Epithelial cell of esophagus (primary cell): ENCODE measurements around the gene SESTD1.
"Not testable (repeated sequence)": the region's sequence is repeated elsewhere in the genome, so short reads cannot be mapped to it uniquely, and the experiment has no call there.

Experiments used
- DNase-seq: peaks from one replicate; pipeline ENCODE4 v3.0.0; 2010; ENCODE audit warnings: low read depth
- H3K4me3 ChIP-seq: 2 replicates; pipeline ENCODE4 v1.5.1; 2011; ENCODE audit warnings: mild to moderate bottlenecking, low read length, control low read depth
- CTCF ChIP-seq: IDR thresholded peaks from 2 replicates; pipeline ENCODE4 v1.5.1; 2011; ENCODE audit warnings: low read depth, mild to moderate bottlenecking, low read length, control low read depth, inconsistent platforms; ENCODE audit not compliant: insufficient read depth; ENCODE audit errors: missing control alignments

The SESTD1 gene

GRCh38 chr2:179071810-179072355 is 192.7 kb downstream of the SESTD1 start:
- no peak for DNase-seq

GRCh38 chr2:179070895-179071294 is 193.7 kb downstream of the SESTD1 start:
- no peak for TF ChIP-seq CTCF
- H3K4me3 ChIP-seq: no peak overlapping the region
- no peak for DNase-seq

More at GRCh38 chr2:179071810-179072355, 192.7 kb downstream of the SESTD1 start:
- no peak for TF ChIP-seq CTCF
- H3K4me3 ChIP-seq: no peak overlapping the region

GRCh38 chr2:179069685-179070084 is 194.9 kb downstream of the SESTD1 start:
- DNase-seq: no peak
- no peak overlapping the region for H3K4me3 ChIP-seq
- no peak for TF ChIP-seq CTCF

- DNase-seq: no peak
- H3K4me3 ChIP-seq: no peak overlapping the region
- no peak for TF ChIP-seq CTCF
These were observed 195.5 kb downstream of the SESTD1 start for GRCh38 chr2:179068991-179069643.

- TF ChIP-seq CTCF: no peak
- no peak overlapping the region for H3K4me3 ChIP-seq
- DNase-seq: no peak
These were observed 205.5 kb downstream of the SESTD1 start for GRCh38 chr2:179059026-179059700.

GRCh38 chr2:179057737-179058136 is 206.9 kb downstream of the SESTD1 start:
- no peak for TF ChIP-seq CTCF
- H3K4me3 ChIP-seq: no peak overlapping the region
- no peak for DNase-seq

GRCh38 chr2:179053568-179053967 is 211.1 kb downstream of the SESTD1 start:
- not testable (repeated sequence) for DNase-seq, H3K4me3 ChIP-seq
